HL-60 (cell line): ENCODE measurements around the gene EFNA2.
A peak's percentile ranks its signal among the peaks of the same experiment; 100 is the strongest.

Experiments
- DNase-seq, 2 experiments: peaks; one replicate each; pipeline ENCODE4 v3.0.0-alpha.2; 2010 to 2020; ENCODE audit warnings: low read depth in 1 of 2, low spot score in 1 of 2
- H3K27ac ChIP-seq: fragments of 250-450 bp; sonication (Bioruptor Pico); replicated peaks from 2 replicates; pipeline ENCODE4 v1.5.1; 2020; ENCODE audit warnings: mild to moderate bottlenecking, moderate library complexity
- H3K27me3 ChIP-seq: fragments of 250-450 bp; sonication (Bioruptor Pico); 2 replicates; pipeline ENCODE4 v1.5.1; 2021; ENCODE audit warnings: mild to moderate bottlenecking, moderate library complexity; ENCODE audit not compliant: insufficient read depth, poor library complexity, severe bottlenecking
- H3K4me3 ChIP-seq: replicated peaks from 2 replicates; pipeline ENCODE4 v1.5.1; 2011; ENCODE audit warnings: mild to moderate bottlenecking, control low read depth, low read length; ENCODE audit not compliant: insufficient read depth
- CTCF ChIP-seq: IDR thresholded peaks from one replicate; pipeline ENCODE4 v1.5.1; 2011; ENCODE audit warnings: low read length, control low read depth, inconsistent platforms; ENCODE audit not compliant: insufficient read depth
- GABPA ChIP-seq: IDR thresholded peaks from 2 replicates; pipeline ENCODE4 v1.6.1; 2012; ENCODE audit warnings: low read depth
- POLR2AphosphoS5 ChIP-seq: IDR thresholded peaks from 2 replicates; pipeline ENCODE4 v1.6.1; 2012; ENCODE audit warnings: low read depth
- SPI1 ChIP-seq: IDR thresholded peaks from 2 replicates; pipeline ENCODE4 v1.6.1; 2012; ENCODE audit warnings: low read depth, mild to moderate bottlenecking, borderline replicate concordance
- TF ChIP-seq, protein P1 (sequence below): IDR thresholded peaks from 2 replicates; pipeline ENCODE4 v1.6.1; 2012; ENCODE audit warnings: low read depth; ENCODE audit not compliant: insufficient replicate concordance

Gene EFNA2

DNA sequence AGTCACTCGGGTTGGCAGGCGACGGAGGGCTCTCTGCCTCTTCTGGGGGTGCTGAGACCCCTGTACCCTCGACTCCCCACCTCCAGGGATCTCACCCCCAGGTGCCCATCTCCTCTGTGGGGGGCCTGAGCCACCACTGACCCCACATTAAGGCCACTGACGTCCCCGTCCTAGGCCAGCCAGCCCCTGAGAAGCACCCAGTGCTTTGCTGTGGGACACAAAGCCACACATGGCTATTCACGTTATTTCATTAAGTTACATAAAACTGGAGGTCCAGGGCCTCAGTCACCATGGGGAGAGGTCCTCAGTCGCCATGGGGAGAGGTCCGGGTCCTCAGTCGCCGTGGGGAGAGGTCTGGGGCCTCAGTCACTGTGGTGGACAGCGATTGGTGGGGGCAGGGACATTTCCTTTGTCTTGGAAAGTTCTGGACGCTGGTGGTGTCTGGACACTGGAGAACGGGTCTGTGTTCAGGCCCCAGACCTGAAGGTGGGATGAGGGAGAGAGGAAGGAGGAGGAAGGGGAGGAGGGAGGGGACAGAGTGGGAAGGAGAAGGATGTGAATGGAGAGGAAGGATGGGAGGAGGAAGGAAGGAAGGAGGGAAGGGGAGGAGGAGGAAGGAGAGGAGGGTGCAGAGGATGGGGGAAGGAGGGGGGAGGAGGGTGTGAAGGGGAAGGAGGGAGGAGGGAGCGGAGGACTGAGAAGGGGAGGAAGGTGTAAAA, 3.9 kb upstream of the EFNA2 start:
- Histone ChIP-seq H3K4me3 (no peak overlapping the region), H3K27me3 (peaks cover 21% of the 10 kb centered on the region), H3K27ac (no peak overlapping the region)
- no peak for TF ChIP-seq CTCF
- TF ChIP-seq POLR2AphosphoS5, result no peak
- TF ChIP-seq SPI1, result no peak
- TF ChIP-seq, protein P1, sequence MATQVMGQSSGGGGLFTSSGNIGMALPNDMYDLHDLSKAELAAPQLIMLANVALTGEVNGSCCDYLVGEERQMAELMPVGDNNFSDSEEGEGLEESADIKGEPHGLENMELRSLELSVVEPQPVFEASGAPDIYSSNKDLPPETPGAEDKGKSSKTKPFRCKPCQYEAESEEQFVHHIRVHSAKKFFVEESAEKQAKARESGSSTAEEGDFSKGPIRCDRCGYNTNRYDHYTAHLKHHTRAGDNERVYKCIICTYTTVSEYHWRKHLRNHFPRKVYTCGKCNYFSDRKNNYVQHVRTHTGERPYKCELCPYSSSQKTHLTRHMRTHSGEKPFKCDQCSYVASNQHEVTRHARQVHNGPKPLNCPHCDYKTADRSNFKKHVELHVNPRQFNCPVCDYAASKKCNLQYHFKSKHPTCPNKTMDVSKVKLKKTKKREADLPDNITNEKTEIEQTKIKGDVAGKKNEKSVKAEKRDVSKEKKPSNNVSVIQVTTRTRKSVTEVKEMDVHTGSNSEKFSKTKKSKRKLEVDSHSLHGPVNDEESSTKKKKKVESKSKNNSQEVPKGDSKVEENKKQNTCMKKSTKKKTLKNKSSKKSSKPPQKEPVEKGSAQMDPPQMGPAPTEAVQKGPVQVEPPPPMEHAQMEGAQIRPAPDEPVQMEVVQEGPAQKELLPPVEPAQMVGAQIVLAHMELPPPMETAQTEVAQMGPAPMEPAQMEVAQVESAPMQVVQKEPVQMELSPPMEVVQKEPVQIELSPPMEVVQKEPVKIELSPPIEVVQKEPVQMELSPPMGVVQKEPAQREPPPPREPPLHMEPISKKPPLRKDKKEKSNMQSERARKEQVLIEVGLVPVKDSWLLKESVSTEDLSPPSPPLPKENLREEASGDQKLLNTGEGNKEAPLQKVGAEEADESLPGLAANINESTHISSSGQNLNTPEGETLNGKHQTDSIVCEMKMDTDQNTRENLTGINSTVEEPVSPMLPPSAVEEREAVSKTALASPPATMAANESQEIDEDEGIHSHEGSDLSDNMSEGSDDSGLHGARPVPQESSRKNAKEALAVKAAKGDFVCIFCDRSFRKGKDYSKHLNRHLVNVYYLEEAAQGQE, result no peak
- no peak for TF ChIP-seq GABPA
- peak in 1 of 2 experiments; percentile 70 for DNase-seq

DNA sequence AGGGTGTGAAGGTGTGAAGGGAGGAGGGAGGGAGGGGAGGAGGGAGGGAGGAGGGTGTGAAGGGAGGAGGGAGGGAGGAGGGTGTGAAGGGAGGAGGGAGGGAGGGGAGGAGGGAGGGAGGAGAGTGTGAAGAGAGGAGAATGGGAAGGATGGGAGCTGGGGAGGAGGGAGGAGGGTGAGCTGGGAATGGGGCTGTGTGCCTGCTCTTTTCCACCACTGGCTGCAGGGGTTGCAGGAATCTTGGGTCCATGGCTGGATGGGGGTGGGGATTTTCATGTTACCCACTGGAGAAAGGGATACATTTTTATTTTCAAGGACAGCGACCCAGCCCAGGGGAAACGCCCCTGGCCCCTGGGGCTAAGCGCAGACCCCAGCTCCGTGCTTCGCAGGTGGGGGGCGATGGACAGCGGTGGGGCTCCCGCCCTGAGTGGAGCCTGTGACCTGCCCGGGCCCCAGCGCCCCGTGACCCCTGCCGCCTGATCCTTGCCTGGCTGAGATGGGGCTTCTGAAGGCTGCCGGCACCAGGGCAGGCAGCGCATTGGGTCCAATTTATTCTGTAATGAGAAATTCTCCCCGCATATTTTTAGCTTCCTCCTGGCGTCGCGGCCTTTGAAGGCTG, 3.0 kb upstream of the EFNA2 start:
- DNase-seq, result no peak
- TF ChIP-seq GABPA (no peak), POLR2AphosphoS5 (no peak)
- TF ChIP-seq, protein P1, result no peak
- Histone ChIP-seq H3K27ac (no peak overlapping the region), H3K4me3 (no peak overlapping the region), H3K27me3 (peaks cover 31% of the 10 kb centered on the region)

DNA sequence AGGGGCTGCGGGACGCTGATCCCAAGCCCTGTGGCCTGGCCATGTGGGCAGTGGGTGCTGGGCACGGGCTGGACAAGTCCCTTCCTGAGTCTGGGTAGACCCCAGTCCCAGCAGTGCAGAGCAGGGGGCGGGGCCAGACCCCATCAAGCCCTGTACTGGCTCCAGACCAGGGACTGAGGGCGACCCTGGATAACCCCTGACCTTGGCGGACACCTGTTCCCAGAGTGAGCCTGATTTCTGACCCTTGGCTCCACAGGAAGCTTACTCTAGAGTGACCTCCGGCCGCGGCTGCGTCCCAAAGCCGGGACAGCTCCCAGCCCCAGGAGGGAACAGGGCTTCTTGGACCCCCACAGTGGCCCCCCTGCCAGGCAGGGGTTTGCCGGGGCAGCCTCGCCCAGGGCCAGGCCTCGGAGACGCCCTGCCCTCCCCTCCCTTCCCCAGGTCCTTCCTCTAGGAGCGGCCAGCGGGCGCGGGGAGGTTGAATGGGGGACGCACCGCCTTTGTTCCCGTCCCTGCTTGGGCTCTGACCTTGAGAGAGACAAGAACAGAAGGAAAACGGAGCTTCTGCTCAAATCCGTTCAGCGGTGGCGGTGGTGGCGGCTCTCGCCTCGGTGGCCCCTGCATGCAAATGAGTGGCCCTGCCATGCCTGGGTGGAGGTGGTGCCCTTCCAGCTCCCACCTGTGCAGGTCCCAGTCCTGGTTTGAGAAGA, 2.3 kb upstream of the EFNA2 start:
- no peak for TF ChIP-seq CTCF
- no peak for TF ChIP-seq POLR2AphosphoS5
- no peak for TF ChIP-seq SPI1
- TF ChIP-seq GABPA, result no peak
- TF ChIP-seq, protein P1, result no peak
- Histone ChIP-seq H3K27me3 (peaks cover 37% of the 10 kb centered on the region), H3K27ac (no peak overlapping the region), H3K4me3 (no peak overlapping the region)
- DNase-seq, result no peak
